GM10248 (cell line): ENCODE measurements around the gene STAT3.

Experiments
- CTCF ChIA-PET: fragments of 300-600 bp; sonication (Branson Sonifier 250); formaldehyde crosslinking; extraction: SDS; loops from one replicate; lab custom pipeline; 2021; ENCODE audit warnings: antibody characterized with exemption; lab: Yijun Ruan, JAX
- POLR2A ChIA-PET: fragments of 350-650 bp; sonication (Branson Sonifier 250); formaldehyde crosslinking; extraction: SDS; loops from one replicate; lab custom pipeline; 2020; ENCODE audit warnings: antibody characterized with exemption; lab: Yijun Ruan, JAX
- DNase-seq: peaks from one replicate; pipeline ENCODE4 v3.0.0; 2012; ENCODE audit errors: extremely low spot score
- CTCF ChIP-seq: IDR thresholded peaks from 2 replicates; pipeline ENCODE4 v1.5.1; 2012; ENCODE audit warnings: mild to moderate bottlenecking, low read depth; ENCODE audit errors: extremely low read depth, missing control alignments, control extremely low read depth

Gene STAT3

GRCh38 chr17:42389135-42389417, 834 bp upstream of the STAT3 start:
- no peak for DNase-seq
- TF ChIP-seq CTCF: no peak
- POLR2A ChIA-PET: interaction anchor here (0.6 to 1.7 kb wide), 11 partner anchors 10 to 148 kb away, joined by 3 to 7 read pairs (median 4); no protein-coding TSS in a partner anchor
- CTCF ChIA-PET: interaction anchor here (1.2 to 30.0 kb wide), 9 partner anchors 10 to 204 kb away, joined by 3 to 890 read pairs (median 9); partner anchors contain the start of gene HCRT

GRCh38 chr17:42387661-42388380, 421 bp downstream of the STAT3 start:
- no peak for TF ChIP-seq CTCF
- no peak for DNase-seq
- POLR2A ChIA-PET: interaction anchor here (0.5 to 1.7 kb wide), 15 partner anchors 9 to 980 kb away, joined by 3 to 10 read pairs (median 4); no protein-coding TSS in a partner anchor

GRCh38 chr17:42386777-42387657, 1.2 kb downstream of the STAT3 start:
- no peak for DNase-seq
- no peak for TF ChIP-seq CTCF
- POLR2A ChIA-PET: interaction anchor here (1.4 kb wide), 1 partner anchor 974 kb away, joined by 3 read pairs; no protein-coding TSS in a partner anchor
- CTCF ChIA-PET: interaction anchor here (2.0 to 30.0 kb wide), 2 partner anchors 19 to 64 kb away, joined by 16 to 890 read pairs; no protein-coding TSS in a partner anchor

More at GRCh38 chr17:42387661-42388380, 421 bp downstream of the STAT3 start:
- CTCF ChIA-PET: interaction anchor here (0.7 to 30.0 kb wide), 9 partner anchors 9 to 203 kb away, joined by 3 to 890 read pairs (median 4); partner anchors contain the start of gene HCRT

- CTCF ChIA-PET: interaction anchor here (1.7 kb wide), 1 partner anchor 21 kb away, joined by 3 read pairs; no protein-coding TSS in a partner anchor
- POLR2A ChIA-PET: no interaction called here
- TF ChIP-seq CTCF: no peak
- DNase-seq: no peak
Measured at GRCh38 chr17:42381898-42382297, 6.3 kb downstream of the STAT3 start.

GRCh38 chr17:42380935-42381334, 7.3 kb downstream of the STAT3 start:
- ChIA-PET POLR2A (interaction anchor here (0.6 kb wide), 1 partner anchor 987 kb away, joined by 5 read pairs; no protein-coding TSS in a partner anchor), CTCF (interaction anchor here (1.7 to 3.0 kb wide), 2 partner anchors 22 to 58 kb away, joined by 3 to 10 read pairs; no protein-coding TSS in a partner anchor)
- no peak for DNase-seq
- no peak for TF ChIP-seq CTCF
